ENCODE data around the gene HOXC6.

- TF ChIP-seq ZNF416 (CRISPR knock-in tag; IDR thresholded peaks at IDR 0.05) (no peak), ELF4 (CRISPR knock-in tag; IDR thresholded peaks at IDR 0.05; ENCODE audit: low read depth) (no peak), ARID4B (CRISPR knock-in tag; IDR thresholded peaks at IDR 0.05; ENCODE audit: borderline replicate concordance) (no peak)
These were observed 37.7 kb upstream of the HOXC6 start for GRCh38 chr12:53990311-53991076.

All from WTC11 (cell line).